GM19351 (cell line): ENCODE data around the gene DOK7.
"Not testable (repeated sequence)": the region's sequence is repeated elsewhere in the genome, so short reads cannot be mapped to it uniquely, and the experiment has no call there.

Experiments used
- ATAC-seq: cut with Tn5 transposase; IDR thresholded peaks from one replicate; pipeline ENCODE4 v1.9.1; 2021; ENCODE audit warnings: mild to moderate bottlenecking, moderate library complexity; ENCODE audit not compliant: unreplicated experiment

The DOK7 gene

DNA sequence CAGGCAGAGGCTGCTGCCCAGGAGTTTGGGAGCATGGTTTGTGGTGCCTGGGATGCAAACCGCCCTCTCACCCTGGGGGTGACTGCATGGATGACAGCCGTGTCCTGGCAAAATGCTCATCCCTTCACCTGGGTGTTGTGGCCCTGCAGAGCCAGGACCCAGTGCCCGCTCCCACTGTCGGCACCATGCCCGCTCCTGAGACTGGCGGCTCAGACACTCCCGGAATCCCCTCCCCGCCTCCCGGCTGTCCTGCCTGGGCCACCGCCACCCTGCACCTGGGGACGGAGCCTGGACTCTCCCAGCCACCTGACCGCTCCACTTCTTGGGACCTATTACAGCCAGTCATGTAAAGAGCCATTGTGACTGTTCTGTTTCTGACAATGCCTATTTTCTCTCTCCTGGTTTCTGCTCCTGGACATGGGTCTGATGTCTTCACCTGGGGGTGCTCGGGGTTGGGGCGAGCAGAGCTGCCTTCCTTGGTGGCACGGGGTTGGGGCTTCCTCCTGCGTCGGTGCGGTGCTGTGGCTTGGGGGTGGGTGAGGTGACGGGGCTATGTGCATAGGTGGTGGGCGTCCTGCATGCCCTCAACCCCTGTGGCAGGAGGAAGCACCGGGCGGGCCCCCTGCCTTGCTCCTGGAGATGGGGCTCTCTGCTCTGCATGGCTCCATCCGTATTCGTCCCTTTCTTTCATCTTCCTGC is 38.2 kb downstream of the DOK7 start:
- no peak for ATAC-seq

DNA sequence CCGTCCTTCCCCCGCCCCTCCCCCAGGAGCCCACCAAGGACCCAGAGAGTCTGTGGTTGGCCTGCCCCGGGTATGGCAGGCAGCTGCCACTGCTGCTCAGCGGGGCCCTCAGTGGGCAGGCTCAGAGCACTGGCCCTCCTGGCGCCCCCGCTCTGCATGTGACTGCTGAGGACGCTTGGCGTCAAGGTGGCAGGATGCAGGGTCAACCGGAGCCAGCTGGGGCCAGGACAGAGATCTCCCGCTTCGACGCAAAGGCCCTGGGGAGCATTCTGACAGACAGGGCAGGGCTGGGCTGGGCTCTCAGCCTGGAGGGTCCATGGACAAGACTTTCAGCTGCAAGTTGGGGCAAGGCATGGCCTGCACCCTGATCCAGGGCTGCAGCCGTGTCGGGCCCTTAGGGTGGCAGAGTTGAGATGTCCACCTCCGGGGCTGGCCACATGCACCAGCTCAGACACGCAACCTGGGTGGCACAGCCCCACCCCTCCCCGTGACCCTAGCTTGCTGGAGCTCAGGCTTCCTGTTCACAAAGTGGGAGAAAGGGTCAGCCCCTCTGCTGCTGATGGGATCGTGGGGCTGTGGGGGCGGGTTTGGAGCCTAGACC is 38.8 kb downstream of the DOK7 start:
- ATAC-seq: no peak

DNA sequence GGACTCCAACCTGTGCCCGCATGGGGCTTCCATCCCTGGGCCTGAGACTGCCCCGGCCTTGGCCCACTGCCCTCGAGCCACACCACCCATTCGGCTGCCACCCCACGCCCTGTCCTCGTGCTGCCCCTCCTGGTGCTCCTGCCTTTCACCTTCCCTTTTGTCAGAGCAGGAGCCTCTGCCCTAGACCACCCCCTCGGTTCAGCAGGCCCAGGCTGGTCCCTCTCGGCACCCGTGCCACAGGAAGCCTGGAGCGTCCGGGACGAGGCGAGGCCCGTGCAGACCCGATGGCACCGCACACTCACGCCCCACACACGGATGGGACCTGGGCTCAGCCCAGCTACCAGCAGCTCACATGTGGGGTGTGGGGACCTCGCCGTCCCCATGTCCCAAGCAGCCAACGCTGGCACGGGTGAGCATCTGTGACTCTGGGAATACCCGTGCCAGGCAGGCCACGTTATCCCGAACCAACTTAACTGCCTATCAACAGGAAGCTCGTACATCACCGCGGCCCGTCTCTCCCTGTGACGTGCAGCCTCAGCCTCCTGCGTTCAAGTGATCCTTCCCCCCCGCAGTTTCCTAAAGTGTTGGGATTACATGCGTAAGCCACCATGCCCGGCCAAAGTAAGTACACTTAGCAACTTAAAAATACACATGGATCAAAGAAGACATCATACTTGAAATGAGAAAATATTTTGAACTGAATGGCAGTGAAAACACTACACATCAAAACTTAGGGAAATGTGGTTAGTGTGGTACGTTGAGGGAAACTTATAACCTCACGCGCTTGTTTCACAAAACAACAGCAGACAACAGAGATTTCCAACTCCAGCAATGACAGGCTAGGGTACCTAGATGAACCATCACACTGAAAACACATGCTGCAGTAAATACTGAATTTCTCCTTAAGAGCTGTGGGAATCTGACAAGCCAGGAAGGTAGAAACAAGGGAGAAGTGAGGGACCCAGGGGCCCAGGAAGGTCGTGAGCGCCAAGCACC is 40.1 kb downstream of the DOK7 start:
- no peak for ATAC-seq

DNA sequence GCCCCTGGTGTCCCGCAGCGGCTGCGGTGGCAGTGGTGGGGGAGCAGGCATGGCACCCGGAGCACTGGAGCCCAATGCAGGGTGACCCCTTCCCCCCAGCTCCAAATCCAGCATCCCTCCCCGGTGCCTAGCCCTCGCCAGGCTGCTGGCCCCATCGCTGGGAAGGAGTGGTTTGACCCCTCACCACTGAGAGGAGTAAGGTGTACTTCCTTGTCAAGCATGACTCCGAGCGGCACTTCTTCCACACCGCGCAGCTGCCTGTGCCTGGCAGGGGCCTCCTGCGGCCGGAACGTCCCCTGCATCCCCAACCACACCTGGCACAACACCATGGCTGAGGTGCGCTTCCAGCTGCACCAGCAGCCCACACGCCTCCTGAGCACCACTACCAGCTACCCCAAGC is 42.1 kb downstream of the DOK7 start:
- no peak for ATAC-seq

DNA sequence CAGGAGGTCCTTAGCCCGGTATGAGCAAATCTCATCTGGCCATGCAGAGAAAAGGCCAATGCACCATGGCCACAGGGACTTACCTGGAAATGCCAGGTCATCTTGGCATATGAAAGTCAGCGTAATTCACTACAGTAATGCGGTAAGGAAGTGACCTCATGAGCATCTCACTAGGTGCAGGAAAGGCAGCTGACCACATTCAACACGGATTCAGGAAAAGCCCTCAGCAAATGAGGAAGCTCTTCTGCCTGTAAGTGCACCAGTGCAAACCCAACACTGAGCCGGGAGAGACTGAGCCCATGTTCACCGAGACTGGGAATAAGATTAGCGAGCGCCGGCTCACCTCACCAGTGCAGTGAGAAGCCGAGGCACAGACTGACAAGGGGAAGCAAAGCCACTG is 45.4 kb downstream of the DOK7 start:
- ATAC-seq: no peak

DNA sequence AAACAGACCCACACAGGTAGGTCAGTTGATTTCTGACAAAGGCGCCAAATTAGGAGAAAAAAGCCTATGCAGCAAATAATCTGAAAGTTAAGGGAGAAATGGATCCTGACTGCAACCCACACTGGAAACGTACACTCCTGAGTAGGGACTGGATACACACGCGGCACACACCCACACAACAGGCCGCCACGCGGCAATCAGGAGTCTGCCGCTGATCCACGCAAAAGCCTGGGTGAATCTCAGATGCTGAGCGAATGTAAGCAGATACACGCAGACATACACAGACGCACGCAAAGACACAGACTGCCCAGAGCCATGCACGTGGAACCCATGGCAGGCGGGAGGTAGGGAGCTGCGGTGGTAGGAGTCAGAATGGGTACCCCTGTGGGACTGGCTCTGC is 47.4 kb downstream of the DOK7 start:
- ATAC-seq: no peak

DNA sequence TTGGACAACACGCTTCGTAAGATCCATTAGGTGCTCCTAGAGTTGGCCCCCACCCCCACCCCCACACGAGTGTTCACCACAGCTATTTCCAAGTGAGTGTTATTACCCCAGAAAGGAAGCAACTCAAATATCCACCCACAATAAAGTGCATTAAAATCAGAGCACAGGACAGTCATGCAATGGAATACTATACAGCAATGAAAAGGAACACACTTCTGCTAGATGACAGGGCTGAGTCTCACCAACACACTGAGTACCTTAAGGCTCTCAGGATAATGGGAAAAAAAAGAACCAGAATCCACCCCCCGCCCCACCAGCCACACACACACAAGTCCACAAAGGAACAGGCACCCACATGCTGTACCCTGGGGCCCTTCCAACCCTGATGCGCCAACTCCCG is 48.1 kb downstream of the DOK7 start:
- ATAC-seq: no peak

DNA sequence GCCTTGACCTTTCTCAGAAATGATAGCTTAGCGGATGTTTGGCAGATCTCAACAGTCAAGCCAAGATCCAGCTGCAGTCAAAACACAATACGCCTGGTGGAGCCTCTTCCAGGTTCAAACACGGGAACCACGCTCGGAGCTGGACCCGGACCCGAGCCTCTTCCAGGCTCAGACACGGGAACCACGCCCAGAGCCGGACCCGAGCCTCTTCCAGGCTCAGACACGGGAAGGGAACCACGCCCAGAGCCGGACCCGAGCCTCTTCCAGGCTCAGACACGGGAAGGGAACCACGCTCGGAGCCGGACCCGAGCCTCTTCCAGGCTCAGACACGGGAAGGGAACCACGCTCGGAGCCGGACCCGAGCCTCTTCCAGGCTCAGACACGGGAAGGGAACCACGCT is 48.5 kb downstream of the DOK7 start:
- not testable (repeated sequence) for ATAC-seq

DNA sequence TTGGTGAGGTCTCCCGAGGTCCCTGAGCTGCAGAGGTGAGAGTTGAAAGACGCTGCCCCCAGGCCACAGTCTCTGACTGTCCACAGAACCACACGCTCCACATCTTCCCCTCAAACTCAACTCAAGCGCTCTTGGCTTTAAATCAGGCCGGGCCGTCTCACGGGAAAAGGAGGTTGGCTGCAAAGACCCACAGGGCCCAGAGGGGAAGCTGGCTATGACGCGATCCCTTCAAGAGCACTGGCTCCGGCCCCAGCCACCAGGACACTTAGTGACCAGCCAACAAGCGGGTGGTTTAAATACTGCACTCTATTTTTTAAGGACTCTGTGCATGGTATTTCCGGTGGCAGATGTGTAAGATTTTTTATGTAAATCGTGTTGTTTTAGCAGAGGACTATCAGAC is 49.2 kb downstream of the DOK7 start:
- no peak for ATAC-seq

DNA sequence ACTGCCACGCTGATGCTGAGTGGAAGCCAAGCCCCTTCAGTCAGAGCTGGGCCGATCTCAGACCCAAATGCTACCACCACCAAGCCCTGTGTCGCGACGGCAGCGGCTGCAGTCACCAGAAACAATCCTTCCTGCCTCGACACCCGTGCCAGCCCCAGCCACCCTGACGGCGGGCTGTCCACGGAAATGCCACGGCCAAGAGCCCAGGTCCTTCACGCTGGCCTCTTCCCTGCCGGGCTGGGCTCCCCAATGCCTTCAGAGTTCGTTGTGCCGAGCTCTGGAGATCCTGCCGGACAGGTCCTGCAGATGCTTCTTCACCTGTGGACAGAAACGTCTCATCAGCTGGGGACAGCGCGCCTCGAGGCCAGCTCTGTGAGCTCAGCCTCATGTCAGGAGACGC is 49.6 kb downstream of the DOK7 start:
- ATAC-seq: no peak

DNA sequence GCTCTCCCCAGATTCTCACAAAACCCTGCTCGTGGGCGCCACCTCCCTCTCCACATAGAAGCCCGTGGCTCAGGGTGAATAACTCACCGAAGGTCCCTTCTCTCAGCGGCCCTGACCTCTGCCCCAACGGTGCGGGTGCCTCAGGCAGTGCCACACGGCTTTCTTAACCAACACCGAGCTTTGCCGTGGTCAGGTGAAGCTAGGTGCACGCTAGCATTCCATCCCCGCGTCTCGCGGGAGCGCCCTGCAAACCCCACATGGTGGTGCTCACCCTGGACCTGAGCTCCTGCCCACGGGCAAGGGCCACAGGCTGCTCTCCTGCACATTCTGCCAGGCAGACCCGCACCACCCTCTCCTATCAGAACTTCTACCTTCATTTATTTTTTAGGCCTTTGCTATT is 50.7 kb downstream of the DOK7 start:
- no peak for ATAC-seq

DNA sequence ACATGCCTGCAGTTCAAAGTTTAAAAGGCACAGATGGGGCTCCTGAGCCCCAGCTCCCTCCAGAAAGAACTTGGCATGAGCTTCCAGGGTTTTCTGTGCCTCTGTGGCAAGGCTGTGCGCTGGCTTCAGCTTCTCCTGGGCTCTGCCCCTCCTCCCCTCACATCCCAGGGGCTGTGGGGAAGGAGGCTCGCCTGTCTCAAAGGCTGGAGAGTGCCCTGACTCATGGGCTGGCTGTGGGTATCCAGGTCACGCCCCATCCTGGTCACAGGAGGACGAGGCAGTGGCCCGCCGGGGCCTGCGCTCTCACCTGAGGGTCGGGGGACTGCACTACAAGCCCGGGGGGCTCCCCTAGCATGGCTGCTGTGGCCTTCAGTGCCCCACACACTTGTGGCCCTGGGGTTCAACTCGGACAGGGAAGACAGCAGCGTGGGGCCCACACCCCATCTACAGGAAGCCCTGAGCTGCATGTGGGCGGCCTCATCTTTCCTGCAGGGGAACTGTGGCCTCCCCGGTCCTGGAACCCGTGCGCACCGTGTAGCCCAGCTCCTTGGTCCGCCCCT is 51.2 kb downstream of the DOK7 start:
- ATAC-seq: no peak

DNA sequence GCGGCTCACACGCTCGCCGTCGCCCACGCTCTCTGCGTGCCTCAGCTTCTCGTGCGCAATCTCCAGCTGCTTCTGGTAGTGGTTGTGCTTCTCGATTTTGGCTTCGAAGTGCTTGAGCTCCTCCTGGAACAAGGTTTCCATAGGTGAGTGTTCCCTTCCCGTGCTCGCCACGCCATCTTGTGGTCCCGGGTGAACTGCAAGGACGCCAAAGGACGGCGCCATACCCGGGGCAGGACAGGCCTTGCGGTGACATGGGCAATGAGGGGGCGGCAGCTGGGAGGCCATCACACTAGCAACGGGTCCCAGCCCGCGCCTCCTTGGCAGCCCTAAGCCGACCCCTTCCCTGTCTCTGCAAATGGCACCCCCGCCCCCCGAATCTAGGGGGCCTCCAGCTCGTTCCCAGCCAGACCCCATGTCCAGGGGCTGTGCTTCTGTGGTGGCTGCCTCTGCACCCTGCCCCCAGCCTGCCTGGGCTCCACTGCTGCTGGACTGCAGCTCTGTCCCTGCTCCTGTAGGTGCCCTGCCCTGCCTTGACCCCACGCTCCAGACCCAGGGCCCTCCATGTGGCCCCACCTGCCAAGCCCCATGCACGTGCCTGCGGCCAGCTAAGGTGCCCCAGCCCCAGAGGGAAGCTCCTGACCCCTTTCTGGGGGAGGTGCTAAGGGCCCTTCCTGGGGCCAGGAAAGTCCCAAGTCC is 51.8 kb downstream of the DOK7 start:
- no peak for ATAC-seq

DNA sequence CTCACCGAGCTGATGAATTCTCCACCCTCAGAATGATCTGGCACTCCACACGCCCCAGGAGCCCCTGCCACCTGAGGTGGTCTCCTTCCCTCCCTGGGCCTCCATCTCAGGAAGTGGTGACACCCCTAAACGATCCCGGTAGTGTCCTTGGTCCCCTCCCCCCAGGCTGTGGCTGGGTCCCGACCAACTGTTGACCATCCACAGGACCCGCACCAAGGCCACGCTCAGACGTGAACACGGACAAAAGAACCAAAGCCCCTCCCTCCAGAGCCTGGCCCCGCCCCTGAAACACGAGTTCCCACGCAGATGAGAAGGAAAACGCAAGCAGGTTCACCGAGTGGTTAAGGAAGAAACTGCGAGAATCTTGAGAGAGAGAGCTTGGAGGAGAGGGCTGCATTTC is 52.5 kb downstream of the DOK7 start:
- ATAC-seq: no peak

DNA sequence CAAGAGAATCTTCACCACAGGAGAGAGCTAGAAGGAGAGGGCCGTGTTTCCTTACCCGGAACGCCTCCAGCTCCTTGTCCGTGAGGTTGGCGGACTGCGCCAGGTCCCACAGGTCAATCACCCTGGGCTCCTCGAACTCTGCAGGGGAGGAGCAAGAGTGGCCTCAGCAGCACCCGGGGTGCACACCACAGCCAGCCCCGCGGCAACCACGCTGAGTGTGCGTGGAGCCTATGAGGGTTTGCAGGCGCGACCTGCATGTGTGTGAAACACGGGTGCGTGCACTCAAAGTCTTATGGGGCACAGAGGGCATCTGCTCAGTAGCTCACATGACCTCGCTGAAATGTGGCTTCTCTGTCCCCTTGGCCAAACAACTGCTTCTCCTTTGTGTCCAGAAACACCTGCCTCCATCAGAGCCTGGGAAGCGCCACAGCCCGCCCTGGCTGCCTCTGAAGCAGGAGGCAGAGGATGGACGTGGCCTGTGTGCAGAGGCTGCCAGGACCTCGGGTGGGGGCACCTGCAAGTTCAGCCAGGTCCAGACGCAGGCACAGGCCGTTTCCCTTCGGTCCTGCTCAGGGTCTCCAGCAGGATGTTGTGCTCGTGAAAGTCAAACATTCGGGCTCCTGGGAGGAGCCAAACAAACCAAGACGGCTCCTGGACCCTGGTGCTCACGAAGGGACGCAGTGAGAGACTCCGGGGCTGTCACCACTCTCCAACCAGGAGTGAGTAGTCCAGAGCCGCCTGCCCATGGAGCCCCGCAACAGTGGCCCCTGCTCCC is 53.1 kb downstream of the DOK7 start:
- ATAC-seq: no peak

DNA sequence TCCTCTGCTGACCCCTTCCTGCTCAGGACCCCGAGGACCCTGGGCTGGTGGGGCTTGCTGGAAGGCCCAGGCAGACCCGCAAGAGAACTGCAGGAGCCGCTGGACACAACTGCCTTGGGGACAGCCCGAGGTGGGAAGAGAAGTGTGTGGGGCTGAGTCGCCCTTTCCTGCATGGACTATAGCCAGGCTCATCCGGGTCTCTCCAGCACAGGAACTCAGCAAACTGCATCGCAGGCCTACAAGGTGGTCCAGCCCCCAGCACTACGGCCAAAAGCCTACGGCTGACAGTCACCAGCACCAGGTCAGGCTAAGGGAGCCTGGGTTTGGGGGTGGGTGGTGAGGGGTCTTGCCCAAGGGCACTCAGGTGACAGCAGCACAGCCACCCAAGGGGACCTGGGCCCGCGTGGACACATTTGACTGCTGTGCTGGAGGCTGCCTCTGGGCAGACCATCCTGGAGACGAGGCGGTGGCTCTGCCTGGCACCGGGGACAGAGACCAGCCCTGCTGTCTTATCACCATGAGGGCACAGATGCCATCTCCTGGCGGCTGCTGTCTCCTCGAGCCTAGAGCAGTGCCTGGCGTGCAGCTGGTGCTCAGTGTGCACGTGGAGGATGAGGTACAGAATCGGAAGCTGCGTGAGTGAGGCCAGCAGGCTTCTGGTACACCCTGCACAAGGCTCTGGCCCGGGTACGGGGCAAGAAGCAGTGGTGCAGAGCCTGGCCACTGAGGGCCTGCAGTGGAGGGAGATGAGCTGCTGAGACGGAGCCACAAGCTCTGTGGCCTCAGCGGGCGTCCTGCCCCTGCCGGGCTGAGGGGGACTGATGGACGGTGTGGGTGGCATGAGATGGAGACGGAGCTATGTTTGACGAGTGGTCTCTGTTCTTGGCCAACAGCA is 54.0 kb downstream of the DOK7 start:
- no peak for ATAC-seq

DNA sequence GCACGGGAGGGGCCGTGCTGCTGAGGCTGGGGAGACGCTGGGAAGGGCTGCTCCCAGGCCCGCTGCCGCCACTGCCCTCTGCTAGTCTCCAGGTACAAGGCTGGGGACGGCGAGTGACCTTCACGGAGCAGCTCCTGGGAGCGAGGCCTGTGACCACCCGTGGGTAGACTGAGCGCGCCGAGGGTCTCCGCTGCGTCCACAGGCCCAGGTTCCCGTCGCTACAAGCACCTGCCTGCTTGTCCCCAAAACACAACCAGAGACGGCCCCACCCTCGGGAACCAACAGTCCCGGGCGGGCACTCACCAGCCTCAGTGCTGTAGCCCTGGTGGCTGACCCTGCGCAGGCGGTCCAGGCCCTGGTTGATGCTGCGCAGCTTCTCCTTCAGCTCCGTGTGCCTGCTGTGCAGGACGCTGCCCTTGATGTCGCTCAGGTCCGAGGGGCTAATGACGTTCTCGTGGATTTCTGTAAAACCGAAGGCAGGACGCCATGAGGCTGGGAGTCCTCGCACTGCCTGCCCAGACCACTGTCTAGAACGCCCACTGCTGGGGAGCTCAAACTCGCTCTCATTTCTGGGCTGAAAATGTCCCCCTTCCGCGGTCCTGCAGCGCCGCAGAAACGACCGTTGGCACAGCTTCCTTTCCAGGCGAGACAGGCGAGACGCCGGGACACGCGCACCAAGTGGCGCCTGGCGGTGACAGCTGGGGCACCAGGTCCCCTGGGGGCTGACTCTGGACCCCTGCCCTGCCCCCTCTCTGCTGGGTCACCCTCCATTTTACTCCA is 54.8 kb downstream of the DOK7 start:
- no peak for ATAC-seq

DNA sequence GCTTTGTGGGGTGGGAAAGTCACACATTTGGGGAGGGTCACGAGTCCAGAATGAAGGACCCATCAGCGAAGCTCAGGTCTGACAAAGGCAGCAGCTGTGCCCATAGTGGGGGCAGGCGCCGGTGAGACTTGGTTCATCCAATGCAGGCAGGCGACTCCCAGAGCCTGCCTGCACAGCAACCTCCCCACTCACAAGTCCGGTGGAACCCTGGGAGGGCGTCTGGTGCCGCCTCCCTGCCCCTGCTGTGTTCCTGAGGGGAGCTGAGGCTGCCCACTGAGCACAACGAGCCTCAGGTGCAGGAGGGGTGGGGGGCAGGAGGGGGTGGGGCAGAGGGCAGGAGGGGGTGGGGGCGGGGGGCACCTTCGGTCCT is 55.4 kb downstream of the DOK7 start:
- ATAC-seq: no peak
